H9 (cell line): Measurements from ENCODE around the gene OBP2B. TPM values are rescaled to one million over a fixed set of nuclear protein-coding genes. Genes with fewer than 3 reads are reported as not detected.

Experiments used
- DNase-seq: peaks from one replicate; pipeline ENCODE4 v3.0.0-alpha.2; 2017
- H2AFZ ChIP-seq: one replicate; pipeline ENCODE4 v1.6.1; 2013; ENCODE audit warnings: mild to moderate bottlenecking, low read length, control low read depth, moderate library complexity
- H2AK5ac ChIP-seq: 2 replicates; pipeline ENCODE4 v1.6.1; 2013; ENCODE audit warnings: low read length, control low read depth, mixed read lengths; ENCODE audit not compliant: insufficient read length
- H2BK120ac ChIP-seq: one replicate; pipeline ENCODE4 v1.6.1; 2013; ENCODE audit warnings: low read depth, mild to moderate bottlenecking, low read length, control low read depth, inconsistent platforms; ENCODE audit not compliant: poor library complexity, severe bottlenecking
- H2BK12ac ChIP-seq: 2 replicates; pipeline ENCODE4 v1.6.1; 2013; ENCODE audit warnings: low read length, control low read depth, mixed read lengths, low read depth; ENCODE audit not compliant: insufficient read length
- H2BK15ac ChIP-seq: 2 replicates; pipeline ENCODE4 v1.6.1; 2013; ENCODE audit warnings: low read depth, low read length, control low read depth
- H2BK20ac ChIP-seq: one replicate; pipeline ENCODE4 v1.6.1; 2013; ENCODE audit warnings: low read depth, mild to moderate bottlenecking, low read length, control low read depth, inconsistent platforms; ENCODE audit not compliant: poor library complexity, severe bottlenecking
- H2BK5ac ChIP-seq: 2 replicates; pipeline ENCODE4 v1.6.1; 2013; ENCODE audit warnings: low read length, control low read depth, mixed read lengths; ENCODE audit not compliant: insufficient read length
- H3K14ac ChIP-seq: 2 replicates; pipeline ENCODE4 v1.6.1; 2013; ENCODE audit warnings: low read length, control low read depth; ENCODE audit not compliant: insufficient read depth
- H3K18ac ChIP-seq: 2 replicates; pipeline ENCODE4 v1.6.1; 2013; ENCODE audit warnings: low read depth, mild to moderate bottlenecking, mixed read lengths, low read length, control low read depth; ENCODE audit not compliant: insufficient read length
- H3K23ac ChIP-seq: 2 replicates; pipeline ENCODE4 v1.6.1; 2013; ENCODE audit warnings: low read length, control low read depth, mixed read lengths, low read depth; ENCODE audit not compliant: insufficient read length
- H3K23me2 ChIP-seq: 2 replicates; pipeline ENCODE4 v1.6.1; 2013; ENCODE audit warnings: low read depth, mild to moderate bottlenecking, mixed read lengths, low read length, control low read depth; ENCODE audit not compliant: insufficient read length, poor library complexity, severe bottlenecking
- H3K27ac ChIP-seq: 2 replicates; pipeline ENCODE4 v1.5.1; 2013; ENCODE audit warnings: low read length, control low read depth, mixed read lengths, low read depth; ENCODE audit not compliant: insufficient read length
- H3K27me3 ChIP-seq: 2 replicates; pipeline ENCODE4 v1.6.1; 2013; ENCODE audit warnings: low read length, control low read depth, inconsistent platforms; ENCODE audit not compliant: insufficient read depth
- H3K4ac ChIP-seq: 2 replicates; pipeline ENCODE4 v1.6.1; 2013; ENCODE audit warnings: low read depth, mild to moderate bottlenecking, control low read depth, inconsistent platforms, low read length, moderate library complexity
- H3K4me1 ChIP-seq: 2 replicates; pipeline ENCODE4 v1.6.1; 2013; ENCODE audit warnings: low read length, control low read depth, inconsistent platforms; ENCODE audit not compliant: insufficient read depth
- H3K4me2 ChIP-seq: 2 replicates; pipeline ENCODE4 v1.6.1; 2013; ENCODE audit warnings: low read length, control low read depth, mixed read lengths; ENCODE audit not compliant: insufficient read length, insufficient read depth
- H3K56ac ChIP-seq: 2 replicates; pipeline ENCODE4 v1.6.1; 2013; ENCODE audit warnings: low read depth, mild to moderate bottlenecking, mixed read lengths, low read length, control low read depth; ENCODE audit not compliant: insufficient read length
- H3K79me1 ChIP-seq: 2 replicates; pipeline ENCODE4 v1.6.1; 2013; ENCODE audit warnings: low read depth, mild to moderate bottlenecking, moderate library complexity, low read length, control low read depth, inconsistent platforms; ENCODE audit not compliant: insufficient read depth, poor library complexity, severe bottlenecking
- H3K79me2 ChIP-seq: 2 replicates; pipeline ENCODE4 v1.6.1; 2013; ENCODE audit warnings: low read length, control low read depth, inconsistent platforms; ENCODE audit not compliant: insufficient read depth
- H3K9ac ChIP-seq: 2 replicates; pipeline ENCODE4 v1.6.1; 2013; ENCODE audit warnings: low read length, control low read depth, mixed read lengths; ENCODE audit not compliant: insufficient read length; ENCODE audit errors: extremely low read depth
- H3K9me3 ChIP-seq: one replicate; pipeline ENCODE4 v1.6.1; 2013; ENCODE audit warnings: low read depth, low read length, inconsistent platforms; ENCODE audit not compliant: control insufficient read depth
- H3T11ph ChIP-seq: one replicate; pipeline ENCODE4 v1.6.1; 2013; ENCODE audit warnings: mild to moderate bottlenecking, low read length, control low read depth, inconsistent platforms
- H4K20me1 ChIP-seq: one replicate; pipeline ENCODE4 v1.6.1; 2013; ENCODE audit not compliant: control insufficient read depth, insufficient read length, insufficient read depth
- H4K5ac ChIP-seq: 2 replicates; pipeline ENCODE4 v1.6.1; 2013; ENCODE audit warnings: low read depth, mild to moderate bottlenecking, mixed read lengths, low read length, control low read depth; ENCODE audit not compliant: insufficient read length
- H4K8ac ChIP-seq: replicated peaks from 2 replicates; pipeline ENCODE4 v1.6.1; 2013; ENCODE audit warnings: low read length, control low read depth, mixed read lengths, low read depth; ENCODE audit not compliant: insufficient read length
- H4K91ac ChIP-seq: 2 replicates; pipeline ENCODE4 v1.6.1; 2013; ENCODE audit warnings: low read depth, mild to moderate bottlenecking, moderate library complexity, mixed read lengths, low read length, control low read depth; ENCODE audit not compliant: insufficient read length
- H3K27ac Mint-ChIP-seq, 3 experiments: 2 replicates in 2 of 3; 3 replicates in 1 of 3; pipeline ENCODE4 v1.8.0; 2020 to 2021; ENCODE audit warnings: mixed read lengths in 3 of 3, mild to moderate bottlenecking in 1 of 3, moderate library complexity in 1 of 3
- H3K27me3 Mint-ChIP-seq: 2 replicates; pipeline ENCODE4 v1.8.0; 2021; ENCODE audit warnings: low read depth, mild to moderate bottlenecking, moderate library complexity, mixed read lengths
- H3K36me3 Mint-ChIP-seq, 3 experiments: 2 replicates in 2 of 3; 3 replicates in 1 of 3; pipeline ENCODE4 v1.8.0; 2020 to 2021; ENCODE audit warnings: low read depth in 3 of 3, mixed read lengths in 3 of 3; ENCODE audit not compliant: insufficient read depth in 1 of 3
- H3K4me1 Mint-ChIP-seq, 2 experiments: 2 replicates each; pipeline ENCODE4 v1.8.0; 2020; ENCODE audit warnings: mixed read lengths in 2 of 2
- H3K4me3 Mint-ChIP-seq, 2 experiments: 2 replicates in 1 of 2; 3 replicates in 1 of 2; pipeline ENCODE4 v1.8.0; 2020 to 2021; ENCODE audit warnings: mild to moderate bottlenecking in 2 of 2, mixed read lengths in 2 of 2, moderate library complexity in 1 of 2
- H3K9me3 Mint-ChIP-seq, 2 experiments: 2 replicates in 1 of 2; 3 replicates in 1 of 2; pipeline ENCODE4 v1.8.0; 2020; ENCODE audit warnings: mild to moderate bottlenecking in 2 of 2, mixed read lengths in 2 of 2, moderate library complexity in 1 of 2
- WGBS: extraction: QIAGEN DNeasy Blood & Tissue Kit; methylation state at CpG from one replicate; pipeline ENCODE4 v1.1.7; 2013; ENCODE audit warnings: missing lambda C conversion rate, low lambda C conversion rate, mixed read lengths; ENCODE audit not compliant: insufficient read length; ENCODE audit errors: extremely low coverage; 5-methylcytosine and 5-hydroxymethylcytosine counted together
- total RNA-seq: library from RNA; stranded (reverse); gene quantifications from 2 replicates; pipeline ENCODE4 v1.2.1, GENCODE V29; 2021
- TF ChIP-seq, protein P1 (sequence below): fragments of 200-600 bp; sonication (generic); conservative IDR thresholded peaks from 3 replicates; pipeline ENCODE4 v1.8.0; 2021; ENCODE audit warnings: antibody characterized with exemption, mild to moderate bottlenecking

The OBP2B gene
- total RNA-seq, 1 experiment from 2014 or later: not detected

DNA sequence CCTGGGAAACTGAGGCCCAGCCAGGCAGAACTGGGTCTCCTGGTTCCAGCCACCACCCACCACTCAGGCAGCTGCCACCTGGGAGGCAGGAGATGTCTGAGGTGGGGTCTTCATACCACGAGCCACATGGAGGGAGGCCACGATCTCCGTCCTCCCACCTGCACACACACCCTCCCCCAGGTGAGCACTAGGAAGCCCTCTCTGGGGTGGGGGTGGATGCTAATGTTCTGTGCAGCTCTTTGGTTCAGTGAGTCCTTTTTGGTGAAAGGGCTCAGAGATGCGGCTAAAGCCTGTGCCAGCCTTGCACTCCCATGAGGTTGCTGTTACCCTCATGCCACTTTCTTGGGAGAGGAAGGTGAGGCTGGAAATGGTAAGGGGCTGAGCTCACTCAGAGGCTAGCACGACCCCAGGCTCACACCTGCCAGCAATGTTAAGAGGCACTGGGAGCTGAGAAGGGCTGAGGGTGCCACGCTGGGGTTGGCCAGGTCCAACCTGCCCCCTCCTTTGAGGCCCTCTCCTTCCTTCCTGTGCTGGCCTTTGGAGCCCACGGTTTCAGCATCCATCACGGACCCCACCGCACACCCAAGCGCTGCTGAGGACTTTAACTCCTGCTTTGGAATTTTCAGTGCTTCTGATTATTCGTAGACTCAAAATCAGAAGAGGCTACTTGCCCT is 26.6 kb upstream of the OBP2B start:
- H2BK20ac ChIP-seq: no peak overlapping the region
- H4K8ac ChIP-seq: no peak overlapping the region
- H3K23ac ChIP-seq: no peak overlapping the region
- Mint-ChIP-seq H3K36me3 (no peaks in the 10 kb centered on the region; a peak in 2 of 7 replicates), H3K9me3 (no peaks in the 10 kb centered on the region; a peak in 1 of 5 replicates), H3K4me3 (no peak overlapping the region), H3K4me1 (peaks cover 5% of the 10 kb centered on the region in 2 experiments), H3K27me3 (peaks cover 56% of the 10 kb centered on the region), H3K27ac (no peak overlapping the region)
- no peaks in the 10 kb centered on the region for H3K79me1 ChIP-seq
- no peak for DNase-seq
- H3T11ph ChIP-seq: no peak overlapping the region
- H2BK12ac ChIP-seq: no peak overlapping the region
- H4K20me1 ChIP-seq: no peaks in the 10 kb centered on the region
- H3K18ac ChIP-seq: no peak overlapping the region
- no peaks in the 10 kb centered on the region; the same call in 1 of the 2 replicates for H3K27me3 ChIP-seq
- no peak overlapping the region for H3K27ac ChIP-seq
- no peak overlapping the region for H3K4me2 ChIP-seq
- H2AK5ac ChIP-seq: no peak overlapping the region
- no peak overlapping the region for H2BK15ac ChIP-seq
- no peak overlapping the region for H3K14ac ChIP-seq
- no peak overlapping the region for H2BK5ac ChIP-seq
- TF ChIP-seq, protein P1, sequence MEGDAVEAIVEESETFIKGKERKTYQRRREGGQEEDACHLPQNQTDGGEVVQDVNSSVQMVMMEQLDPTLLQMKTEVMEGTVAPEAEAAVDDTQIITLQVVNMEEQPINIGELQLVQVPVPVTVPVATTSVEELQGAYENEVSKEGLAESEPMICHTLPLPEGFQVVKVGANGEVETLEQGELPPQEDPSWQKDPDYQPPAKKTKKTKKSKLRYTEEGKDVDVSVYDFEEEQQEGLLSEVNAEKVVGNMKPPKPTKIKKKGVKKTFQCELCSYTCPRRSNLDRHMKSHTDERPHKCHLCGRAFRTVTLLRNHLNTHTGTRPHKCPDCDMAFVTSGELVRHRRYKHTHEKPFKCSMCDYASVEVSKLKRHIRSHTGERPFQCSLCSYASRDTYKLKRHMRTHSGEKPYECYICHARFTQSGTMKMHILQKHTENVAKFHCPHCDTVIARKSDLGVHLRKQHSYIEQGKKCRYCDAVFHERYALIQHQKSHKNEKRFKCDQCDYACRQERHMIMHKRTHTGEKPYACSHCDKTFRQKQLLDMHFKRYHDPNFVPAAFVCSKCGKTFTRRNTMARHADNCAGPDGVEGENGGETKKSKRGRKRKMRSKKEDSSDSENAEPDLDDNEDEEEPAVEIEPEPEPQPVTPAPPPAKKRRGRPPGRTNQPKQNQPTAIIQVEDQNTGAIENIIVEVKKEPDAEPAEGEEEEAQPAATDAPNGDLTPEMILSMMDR: no peak
- no peak overlapping the region for H3K9ac ChIP-seq
- no peak overlapping the region for H3K56ac ChIP-seq
- H3K4ac ChIP-seq: no peak overlapping the region
- H3K79me2 ChIP-seq: no peaks in the 10 kb centered on the region
- no peak overlapping the region for H4K91ac ChIP-seq
- H2AFZ ChIP-seq: no peak overlapping the region
- no peaks in the 10 kb centered on the region for H3K4me1 ChIP-seq
- WGBS: no CpG with 5 or more reads among the region's 11 CpGs
- no peaks in the 10 kb centered on the region for H3K9me3 ChIP-seq
- H2BK120ac ChIP-seq: no peak overlapping the region
- peaks cover 9% of the 10 kb centered on the region for H3K23me2 ChIP-seq
- H4K5ac ChIP-seq: no peak overlapping the region
